GM19351 (cell line): ENCODE measurements around the gene CD14.
"Not testable (repeated sequence)": the region's sequence is repeated elsewhere in the genome, so short reads cannot be mapped to it uniquely, and the experiment has no call there.

Experiments used
- ATAC-seq: cut with Tn5 transposase; IDR thresholded peaks from one replicate; pipeline ENCODE4 v1.9.1; 2021; ENCODE audit warnings: mild to moderate bottlenecking, moderate library complexity; ENCODE audit not compliant: unreplicated experiment

CD14 gene

DNA sequence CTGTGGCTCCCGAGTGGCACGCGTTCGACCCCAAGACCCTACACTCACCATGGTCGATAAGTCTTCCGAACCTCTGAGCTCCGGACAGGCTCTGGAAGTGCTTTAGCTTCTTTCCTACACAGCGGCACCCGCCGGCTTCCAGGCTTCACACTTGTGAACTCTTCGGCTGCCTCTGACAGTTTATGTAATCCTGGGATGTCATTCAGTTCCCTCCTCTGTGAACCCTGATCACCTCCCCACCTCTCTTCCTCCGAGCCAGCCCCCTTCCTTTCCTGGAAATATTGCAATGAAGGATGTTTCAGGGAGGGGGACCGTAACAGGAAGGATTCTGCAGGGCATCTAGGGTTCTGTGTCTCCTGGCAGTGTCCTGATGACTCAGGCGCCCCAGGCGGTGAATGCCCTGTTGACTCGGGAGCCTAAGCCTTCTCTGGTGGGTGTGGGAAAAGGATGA, at the start of gene CD14:
Gene CD14, minus strand, starts transcription at position 155 of the 451 bp plus-strand sequence. Its CDS starts 104 bp downstream, at position 51.
- no peak for ATAC-seq

DNA sequence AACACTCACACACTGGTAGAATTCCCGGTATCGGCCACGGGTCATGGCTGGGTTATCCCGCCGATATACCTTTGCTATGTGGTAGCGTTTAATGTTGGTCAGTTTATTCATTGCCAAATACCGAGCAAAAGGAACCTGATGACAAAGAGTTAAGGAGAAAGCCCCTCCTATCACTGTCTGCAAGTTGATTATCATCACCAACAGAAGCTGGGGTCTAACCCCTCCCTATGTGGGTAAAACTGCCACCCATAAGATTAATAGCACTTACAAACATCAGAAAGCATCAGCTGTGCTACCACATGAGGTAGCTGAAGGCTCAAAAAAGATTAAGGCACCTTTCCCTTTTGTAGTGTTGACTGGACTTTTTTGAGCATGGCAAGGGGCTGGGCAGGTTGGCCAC, 46.0 kb upstream of the CD14 start:
- ATAC-seq, result no peak

DNA sequence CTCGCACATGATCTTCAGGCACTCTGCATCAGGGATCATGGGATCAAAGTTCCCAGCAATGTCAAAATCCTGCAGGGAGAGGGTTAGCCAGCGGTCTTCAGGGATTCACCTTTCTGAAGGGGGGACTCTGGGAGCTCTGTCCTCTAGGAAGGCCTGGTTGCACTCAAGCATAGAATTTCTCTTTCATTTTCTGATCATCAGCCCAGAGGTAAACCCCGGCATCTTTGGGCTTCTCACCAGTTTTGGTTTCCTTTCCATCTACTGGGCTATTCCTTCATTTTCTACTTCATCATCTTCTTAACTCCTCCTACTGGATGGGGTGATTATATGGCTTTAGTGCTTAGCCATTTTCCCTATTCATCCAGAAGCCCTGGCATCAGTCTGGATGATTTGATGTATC, 45.0 kb upstream of the CD14 start:
- peak; percentile 52 for ATAC-seq

DNA sequence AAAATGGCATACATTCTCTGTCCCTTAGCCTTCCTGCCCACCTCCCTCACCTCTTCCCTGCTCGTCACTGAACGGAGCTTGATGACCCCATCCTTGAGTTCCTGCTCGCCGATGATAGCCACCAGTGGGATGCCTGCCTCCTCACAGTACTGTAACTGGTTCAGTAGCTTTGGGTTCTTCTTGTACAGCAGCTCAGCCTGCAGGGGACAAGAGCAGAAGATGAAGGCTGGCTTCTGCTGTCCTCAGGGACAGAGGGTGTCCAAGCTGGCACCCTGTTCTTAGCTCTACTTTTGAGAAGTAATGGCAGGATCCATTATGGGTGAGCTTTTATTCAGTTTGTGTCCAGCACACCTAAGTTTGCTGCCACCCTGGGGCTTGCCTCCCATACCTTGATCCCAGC, 41.7 kb upstream of the CD14 start:
- no peak for ATAC-seq

DNA sequence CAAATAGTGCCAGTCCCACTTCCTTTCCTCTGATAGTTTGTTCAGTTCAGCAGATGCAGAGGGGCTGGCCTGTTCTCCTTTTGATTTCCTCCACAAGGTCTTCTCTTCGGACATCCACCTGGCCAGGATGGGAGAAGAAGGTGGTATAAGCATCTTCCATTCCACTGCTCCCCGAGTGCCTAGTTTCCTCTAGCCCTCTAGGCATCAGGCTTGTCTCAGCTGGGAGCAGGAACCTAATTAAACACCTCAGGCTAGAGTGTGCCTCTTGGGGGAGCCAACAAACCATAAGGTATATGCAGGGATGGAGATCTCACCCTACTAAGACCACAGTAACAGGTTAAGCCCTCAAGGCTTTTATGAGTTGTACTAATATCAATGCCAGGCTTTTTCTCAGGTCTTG, 41.2 kb upstream of the CD14 start:
- ATAC-seq, result no peak

DNA sequence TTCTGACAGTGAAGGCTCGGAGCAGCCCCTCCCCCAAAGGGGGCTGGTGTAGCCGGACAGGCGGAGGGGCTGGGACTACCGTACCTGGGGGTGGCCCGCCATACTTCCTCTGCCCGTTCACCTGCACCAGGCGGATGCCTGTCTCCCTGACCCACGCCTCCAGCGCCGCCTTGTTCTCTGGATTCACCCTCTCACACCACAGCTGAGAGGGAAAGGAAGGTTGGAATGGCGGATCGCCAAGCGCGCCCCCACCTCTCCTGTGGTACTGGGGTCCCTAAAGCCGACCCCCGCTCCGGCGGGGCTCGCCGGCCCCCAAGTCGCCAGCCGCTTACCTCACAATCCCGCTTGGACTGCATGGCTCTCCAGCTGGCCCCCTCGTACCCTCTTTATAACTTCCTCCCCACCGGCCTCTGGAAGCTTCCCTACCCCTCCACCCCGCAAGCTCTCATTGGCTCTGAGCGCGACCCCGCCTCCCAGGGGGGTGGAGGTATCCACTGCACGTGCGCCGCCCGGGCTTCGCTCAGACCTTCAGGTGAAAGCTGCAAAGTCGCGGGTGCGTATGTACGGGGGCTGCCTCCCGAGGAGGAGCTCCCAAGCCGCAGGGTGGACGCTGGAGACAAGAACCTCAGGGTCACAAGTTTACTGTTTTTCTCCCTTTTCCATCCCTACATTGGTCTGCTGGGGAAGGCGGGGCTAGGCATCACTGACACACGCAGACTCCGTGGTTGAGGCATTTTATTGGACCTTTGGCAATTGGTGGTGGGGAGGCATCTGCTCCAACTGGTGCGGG, 40.4 kb upstream of the CD14 start, which contains the start of gene DND1:
Gene DND1, minus strand, starts transcription at position 390 of the 790 bp plus-strand sequence. Its CDS starts 34 bp downstream, at position 356.
- ATAC-seq, result no peak

DNA sequence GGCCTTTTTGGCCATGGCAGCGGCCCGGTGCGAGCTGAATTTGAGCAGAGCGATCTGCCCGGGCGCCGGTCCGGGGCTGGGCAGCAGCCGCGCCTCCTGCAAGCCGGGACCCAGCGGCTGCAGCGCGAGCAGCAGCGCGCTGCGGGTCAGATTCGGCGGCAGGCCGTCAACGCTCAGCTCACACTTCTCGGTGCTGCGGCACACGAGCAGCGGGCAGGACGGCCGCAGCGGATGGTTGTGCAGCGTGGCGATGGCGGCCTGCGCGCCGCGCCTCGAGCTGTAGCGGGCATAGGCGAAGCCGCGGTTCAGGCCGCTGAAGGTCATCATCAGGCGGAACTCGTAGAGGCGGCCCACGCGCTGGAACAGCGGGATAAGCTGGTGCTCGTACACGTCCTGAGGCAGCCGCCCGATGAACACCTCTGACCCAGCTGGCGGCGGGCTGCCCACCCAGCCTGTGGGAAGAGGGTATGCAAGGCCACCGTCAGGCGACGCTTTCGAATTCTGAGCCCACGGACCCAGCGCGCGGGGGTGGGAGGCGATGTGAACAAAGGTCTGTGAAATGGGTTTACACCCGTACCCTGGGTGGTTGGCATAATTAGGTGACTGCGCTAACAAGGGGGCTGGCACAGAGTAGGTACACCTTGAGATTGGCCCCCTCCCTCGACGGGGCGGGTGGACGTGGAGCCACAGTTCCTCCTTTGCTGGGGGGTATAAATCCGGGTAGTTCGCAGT, 39.6 kb upstream of the CD14 start:
- no peak for ATAC-seq

DNA sequence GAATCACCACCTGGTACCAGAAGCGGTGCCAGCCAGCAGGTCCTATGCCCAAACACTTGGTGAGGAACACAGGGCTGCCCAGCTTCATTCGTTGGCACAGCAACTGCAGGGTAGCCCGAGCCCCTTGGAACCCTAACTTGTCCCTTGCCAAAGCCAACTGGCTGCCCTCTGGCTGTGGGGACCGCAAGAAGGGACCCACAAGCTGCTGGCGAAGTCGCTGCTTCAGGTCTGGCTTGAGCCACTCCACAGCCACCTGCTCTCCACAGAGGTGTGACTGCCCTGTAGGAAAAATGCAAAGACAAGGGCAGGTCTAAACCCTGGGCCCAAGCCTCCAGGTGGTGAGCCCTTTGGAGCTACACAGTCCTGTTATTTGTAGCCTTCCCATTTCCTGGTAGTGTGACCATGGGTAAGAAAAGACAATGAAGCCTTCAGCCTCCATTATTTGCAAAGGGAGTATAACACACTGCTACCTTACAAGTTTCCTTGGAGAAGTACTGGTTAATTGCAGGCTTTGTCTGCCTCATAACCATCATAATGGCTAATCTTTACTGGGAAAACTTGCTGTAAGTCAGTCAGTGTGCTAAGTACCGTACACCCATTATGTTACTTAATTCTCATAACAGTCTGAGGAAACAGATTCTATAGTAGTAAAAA, 38.6 kb upstream of the CD14 start:
- ATAC-seq, result no peak

DNA sequence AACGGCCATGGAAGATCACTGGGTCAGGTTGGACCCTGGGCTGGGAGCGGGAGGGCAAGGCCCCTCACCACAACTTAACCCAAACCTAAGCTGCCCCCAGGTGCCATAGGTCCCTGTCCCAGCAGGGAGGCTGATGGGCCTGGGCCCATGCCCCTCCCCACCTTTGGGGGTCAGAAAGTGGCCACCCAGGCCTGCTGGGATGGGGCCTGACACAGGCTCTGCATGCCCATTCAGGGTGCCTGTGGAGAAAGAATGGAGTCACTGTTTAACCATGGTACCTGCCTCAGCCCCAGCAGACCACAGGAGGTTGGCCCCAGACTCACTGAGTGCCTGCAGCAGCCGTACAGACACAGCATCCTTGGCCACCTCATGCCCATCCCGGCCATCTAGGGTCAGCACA, 38.1 kb upstream of the CD14 start:
- not testable (repeated sequence) for ATAC-seq

DNA sequence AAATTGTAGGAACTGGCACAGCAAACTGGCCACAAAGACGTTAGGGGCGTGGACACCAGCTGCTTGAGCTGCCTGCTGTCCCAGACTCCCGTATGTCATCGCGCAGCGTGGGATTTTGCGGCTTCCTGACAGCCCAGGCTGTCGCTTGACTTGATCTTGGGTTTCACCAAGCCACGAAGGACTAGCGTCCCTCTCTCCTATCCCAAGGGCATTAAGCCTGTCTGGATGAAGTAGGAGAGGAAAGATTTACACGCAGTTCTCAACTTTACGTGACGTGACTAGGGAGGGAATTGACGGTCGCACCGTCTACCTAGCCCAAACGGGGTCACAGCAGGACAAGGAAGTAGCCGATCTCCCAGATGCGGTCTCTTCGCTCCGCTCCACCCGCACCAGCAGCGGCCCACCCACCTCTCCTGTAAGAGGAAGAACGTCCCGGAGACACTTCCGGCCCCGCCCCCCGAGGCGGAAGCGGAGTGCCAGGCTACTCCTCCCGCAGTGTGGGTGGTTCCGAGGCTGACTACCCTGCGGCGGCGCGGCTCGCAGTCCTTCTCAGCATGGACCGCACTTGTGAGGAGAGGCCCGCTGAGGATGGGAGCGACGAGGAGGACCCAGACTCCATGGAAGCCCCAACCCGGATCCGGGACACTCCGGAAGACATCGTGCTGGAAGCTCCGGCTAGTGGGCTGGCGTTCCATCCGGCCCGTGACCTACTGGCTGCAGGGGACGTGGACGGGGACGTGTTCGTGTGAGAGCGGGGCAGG, 31.6 kb upstream of the CD14 start, which contains the start of gene WDR55:
Gene WDR55, plus strand, starts transcription at position 546 of the 761 bp plus-strand sequence. Its CDS starts 9 bp downstream, at position 555.
- ATAC-seq, result peak; percentile 97

DNA sequence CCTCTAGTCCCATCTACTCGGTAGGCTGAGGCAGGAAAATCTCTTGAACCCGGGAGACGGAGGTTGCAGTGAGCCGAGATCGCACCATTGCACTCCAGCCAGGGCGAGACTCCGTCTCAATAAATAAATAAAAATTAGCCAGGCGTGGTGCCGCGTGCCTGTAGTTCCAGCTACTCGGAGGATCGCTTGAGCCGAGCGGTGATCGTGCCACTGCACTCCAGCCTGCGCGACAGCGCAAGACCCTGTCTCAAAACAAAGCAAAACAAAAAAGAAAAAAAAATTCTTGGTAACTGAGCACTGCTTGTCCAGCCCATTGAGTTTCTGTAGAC, 31.0 kb upstream of the CD14 start:
- no peak for ATAC-seq

DNA sequence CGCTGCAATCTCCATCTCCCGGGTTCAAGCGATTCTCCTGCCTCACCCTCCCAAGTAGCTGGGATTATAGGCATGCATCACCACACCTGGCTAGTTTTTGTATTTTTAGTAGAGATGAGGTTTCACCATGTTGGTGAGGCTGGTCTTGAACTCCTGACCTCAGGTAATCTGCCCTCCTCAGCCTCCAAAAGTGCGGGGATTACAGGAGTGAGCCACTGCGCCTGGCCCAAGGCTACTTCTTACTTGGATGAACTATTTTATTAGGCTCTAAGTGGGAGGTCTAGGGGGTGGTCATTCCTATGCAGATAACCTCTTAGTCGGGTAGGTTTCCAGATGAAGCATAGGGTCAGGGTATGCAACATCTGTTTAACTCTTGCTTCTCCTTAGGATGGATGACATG, 27.4 kb upstream of the CD14 start:
- not testable (repeated sequence) for ATAC-seq

DNA sequence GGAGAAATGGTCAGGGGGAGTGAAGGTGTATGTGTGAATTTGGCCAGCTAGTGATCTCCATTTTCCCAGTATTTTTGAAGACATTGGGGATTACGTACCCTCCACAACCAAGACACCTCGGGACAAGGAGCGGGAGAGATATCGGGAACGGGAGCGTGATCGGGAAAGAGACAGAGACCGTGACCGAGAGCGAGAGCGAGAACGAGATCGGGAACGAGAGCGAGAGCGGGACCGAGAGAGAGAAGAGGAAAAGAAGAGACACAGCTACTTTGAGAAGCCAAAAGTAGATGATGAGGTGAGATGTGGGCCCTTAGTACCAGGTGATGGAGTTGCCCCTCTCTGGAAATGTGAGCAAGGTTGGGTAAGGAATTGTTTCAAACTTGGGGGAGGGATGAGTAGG, 25.9 kb upstream of the CD14 start:
- no peak for ATAC-seq

DNA sequence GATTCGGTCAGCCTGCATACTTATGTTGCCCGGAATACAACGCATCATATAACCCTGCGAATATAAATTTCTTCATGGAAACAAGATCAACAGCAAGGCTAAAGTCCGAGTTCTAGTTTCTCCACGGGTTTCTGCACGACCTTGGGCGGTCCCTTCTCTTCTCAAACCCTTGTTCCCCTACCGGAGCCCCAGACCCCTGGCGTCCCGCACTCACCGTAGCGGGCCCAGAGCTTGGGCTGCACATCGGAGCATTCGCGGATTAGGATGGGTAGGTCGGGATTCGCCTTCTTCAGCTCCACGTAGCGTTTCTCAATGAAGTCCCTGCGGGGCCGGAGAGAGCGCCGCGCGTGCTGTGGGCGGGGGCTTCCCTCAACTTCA, 14.1 kb upstream of the CD14 start:
- no peak for ATAC-seq

DNA sequence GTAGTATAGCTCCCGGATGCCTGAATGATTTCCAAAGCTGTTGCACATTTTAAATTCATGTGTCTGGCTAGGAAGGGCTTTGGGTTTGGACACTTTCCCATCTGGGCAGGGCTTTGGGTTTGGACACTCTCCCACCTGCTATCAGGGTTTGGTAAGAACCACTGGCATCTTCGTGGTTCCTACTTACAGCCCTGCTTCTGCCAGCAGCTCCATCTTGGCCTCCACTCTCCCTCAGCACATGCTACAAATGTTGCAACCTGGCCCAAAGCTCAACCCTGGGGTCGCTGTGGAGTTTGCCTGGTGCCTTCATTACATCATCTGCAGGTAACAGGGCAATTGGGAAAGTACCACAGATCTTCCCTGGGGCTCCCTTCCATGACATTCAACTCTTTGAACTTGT, 9.7 kb upstream of the CD14 start:
- ATAC-seq, result no peak

DNA sequence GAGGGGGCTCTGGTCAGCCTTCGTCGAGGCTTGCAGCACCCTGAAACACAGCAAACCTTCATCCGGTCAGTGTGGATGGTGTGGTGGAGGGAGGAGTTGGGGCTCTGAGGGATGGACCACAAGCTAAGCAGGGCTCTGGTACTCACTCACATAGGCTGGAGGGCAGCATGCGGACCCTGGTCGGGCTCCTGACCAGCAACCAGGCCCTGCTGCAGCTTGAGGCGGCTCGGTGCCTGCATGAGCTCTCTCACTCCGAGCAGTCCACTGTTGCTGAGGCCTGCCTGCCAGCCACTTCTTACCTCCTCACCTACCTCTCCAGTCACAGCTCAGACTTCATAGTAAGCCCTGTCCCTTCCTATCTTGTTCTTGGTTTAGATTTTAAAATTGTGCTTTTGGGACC, 8.7 kb upstream of the CD14 start:
- no peak for ATAC-seq

DNA sequence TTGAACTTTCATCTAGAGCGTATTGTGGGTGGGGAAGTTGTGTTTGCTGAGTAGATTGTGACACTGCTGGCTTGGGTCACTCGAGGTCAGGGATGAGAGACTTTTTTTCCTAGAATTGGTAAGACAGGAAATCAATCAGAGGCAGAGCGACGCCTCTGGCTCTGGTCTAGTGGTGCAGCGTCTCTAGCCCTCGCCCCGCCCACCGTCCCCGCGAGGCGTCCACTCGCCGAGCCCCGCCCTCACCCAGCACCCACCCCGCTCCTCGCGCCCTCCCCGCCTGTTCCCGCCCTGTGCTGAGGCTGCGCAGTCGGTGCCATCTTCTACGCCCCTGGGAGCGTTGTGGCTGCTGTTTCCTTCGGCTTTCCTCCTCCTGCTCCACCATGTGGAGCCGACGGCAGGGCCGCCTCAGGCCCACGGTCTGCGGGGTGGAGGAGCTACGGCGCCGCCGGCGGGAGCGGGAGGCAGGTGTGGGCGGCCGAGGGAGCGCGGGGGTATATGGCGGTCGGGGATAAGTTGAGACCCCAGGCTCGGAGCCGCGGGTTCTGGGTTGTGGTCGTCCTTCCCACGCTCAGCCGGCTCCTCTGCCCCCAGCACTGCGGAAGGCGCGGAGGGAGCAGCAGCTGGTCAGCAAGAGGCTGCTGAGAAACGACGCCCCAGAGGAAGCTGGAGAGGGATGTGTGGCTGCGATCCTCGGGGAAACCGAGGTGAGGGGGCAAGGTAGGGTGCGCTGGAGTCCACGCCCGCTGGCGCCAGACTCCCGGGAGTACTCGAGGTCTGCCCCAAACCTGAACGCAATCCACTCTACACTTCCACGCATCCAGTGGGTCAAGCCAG, 6.4 kb upstream of the CD14 start, which contains the start of gene TMCO6:
Gene TMCO6, plus strand, starts transcription at position 304 of the 834 bp plus-strand sequence. Its CDS starts 77 bp downstream, at position 381.
- peak; percentile 92 for ATAC-seq

DNA sequence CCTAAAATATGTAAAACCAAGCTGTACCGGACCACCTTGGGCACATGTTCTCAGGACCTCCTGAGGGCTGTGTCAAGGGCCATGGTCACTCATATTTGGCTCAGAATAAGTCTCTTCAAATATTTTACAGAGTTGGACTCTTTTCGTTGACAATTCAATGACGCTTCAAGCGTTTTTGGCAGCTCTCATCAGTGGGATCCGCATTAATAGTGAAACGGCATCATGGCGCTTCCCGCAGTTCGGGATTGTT, 5.8 kb upstream of the CD14 start:
- not testable (repeated sequence) for ATAC-seq

DNA sequence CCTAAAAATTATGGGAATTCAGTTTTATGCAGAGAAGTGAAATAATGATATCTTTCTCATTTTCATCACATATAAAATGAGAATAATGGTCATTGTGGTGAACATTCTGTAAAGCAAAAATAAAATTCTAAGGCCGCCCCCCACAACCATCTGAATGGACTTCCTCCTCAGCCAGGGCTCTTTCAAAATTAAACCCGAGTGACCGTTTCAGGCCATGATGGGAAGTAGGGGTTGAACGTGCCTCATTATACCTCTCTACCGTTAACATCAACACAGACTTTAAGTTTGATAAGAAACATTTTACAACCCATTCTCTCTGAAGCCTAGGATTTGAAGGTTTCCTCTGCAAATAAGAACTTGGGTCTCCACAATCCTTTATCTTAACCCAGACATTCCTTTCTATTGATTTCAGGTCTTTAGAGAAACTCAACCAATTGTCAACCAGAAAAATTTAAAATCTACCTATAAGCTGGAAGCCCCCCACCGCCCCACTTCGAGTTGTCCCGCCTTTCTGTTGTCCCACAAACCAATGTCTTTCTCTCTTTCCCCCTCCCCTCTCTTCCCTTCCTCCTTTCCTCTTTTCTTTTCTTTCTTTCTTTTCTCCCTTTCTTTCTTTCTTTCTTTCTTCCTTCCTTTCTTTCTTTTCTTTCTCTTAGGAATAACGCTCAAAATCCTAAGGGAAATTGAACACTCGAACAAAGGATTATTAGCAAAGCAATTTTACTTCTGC, 4.6 kb upstream of the CD14 start:
- ATAC-seq, result no peak
